Neuronal stem cell (in vitro differentiated cells): ENCODE results near the gene MAP7D1.

Experiments
- DNase-seq: peaks from one replicate; pipeline ENCODE4 v3.0.0-alpha.2; 2013; ENCODE audit warnings: low spot score
- H2AFZ ChIP-seq: one replicate; pipeline ENCODE4 v1.6.1; 2013; ENCODE audit warnings: mild to moderate bottlenecking, low read length, inconsistent platforms
- H2AK5ac ChIP-seq: 2 replicates; pipeline ENCODE4 v1.6.1; 2013; ENCODE audit warnings: low read depth, mild to moderate bottlenecking, inconsistent platforms, low read length, moderate library complexity, mixed read lengths
- H2BK120ac ChIP-seq: 2 replicates; pipeline ENCODE4 v1.6.1; 2013; ENCODE audit warnings: low read depth, mild to moderate bottlenecking, inconsistent platforms, low read length, moderate library complexity, mixed read lengths
- H2BK12ac ChIP-seq: one replicate; pipeline ENCODE4 v1.6.1; 2013; ENCODE audit warnings: low read length, inconsistent platforms
- H2BK15ac ChIP-seq: 2 replicates; pipeline ENCODE4 v1.6.1; 2013; ENCODE audit warnings: mild to moderate bottlenecking, low read length, inconsistent platforms, mixed read lengths
- H2BK5ac ChIP-seq: one replicate; pipeline ENCODE4 v1.6.1; 2013; ENCODE audit warnings: inconsistent platforms, mild to moderate bottlenecking, low read length, moderate library complexity
- H3K14ac ChIP-seq: one replicate; pipeline ENCODE4 v1.6.1; 2013; ENCODE audit warnings: low read length, inconsistent platforms
- H3K18ac ChIP-seq: 2 replicates; pipeline ENCODE4 v1.6.1; 2013; ENCODE audit warnings: low read length, inconsistent platforms
- H3K23ac ChIP-seq: 2 replicates; pipeline ENCODE4 v1.6.1; 2013; ENCODE audit warnings: low read depth, mild to moderate bottlenecking, mixed read lengths, low read length, inconsistent platforms; ENCODE audit not compliant: poor library complexity
- H3K27ac ChIP-seq: replicated peaks from 3 replicates; pipeline ENCODE4 v1.5.1; 2013; ENCODE audit warnings: low read length, inconsistent platforms
- H3K27me3 ChIP-seq, 3 experiments: 2 replicates each; pipeline ENCODE4 v1.6.1; 2013; ENCODE audit warnings: low read length in 3 of 3, mild to moderate bottlenecking in 2 of 3, inconsistent platforms in 1 of 3, low read depth in 1 of 3, mixed read lengths in 1 of 3, moderate library complexity in 1 of 3; ENCODE audit not compliant: control insufficient read depth in 3 of 3, insufficient read depth in 3 of 3
- H3K36me3 ChIP-seq, 2 donors: replicated peaks in 1 of 2; 2 replicates each; pipeline ENCODE4 v1.6.1; 2013; ENCODE audit warnings: low read length in 2 of 2; ENCODE audit not compliant: control insufficient read depth in 2 of 2, insufficient read depth in 2 of 2
- H3K4ac ChIP-seq: 2 replicates; pipeline ENCODE4 v1.6.1; 2013; ENCODE audit warnings: inconsistent platforms, mild to moderate bottlenecking, low read length, moderate library complexity
- H3K4me1 ChIP-seq, 2 donors: 1 replicate in 1 of 2; 2 replicates in 1 of 2; pipeline ENCODE4 v1.6.1; 2013; ENCODE audit warnings: low read length in 2 of 2, low read depth in 1 of 2; ENCODE audit not compliant: control insufficient read depth in 2 of 2, insufficient read depth in 1 of 2
- H3K4me2 ChIP-seq: one replicate; pipeline ENCODE4 v1.6.1; 2013; ENCODE audit warnings: mild to moderate bottlenecking, low read length, inconsistent platforms; ENCODE audit not compliant: insufficient read depth, poor library complexity, severe bottlenecking
- H3K4me3 ChIP-seq, 2 donors: 2 replicates each; pipeline ENCODE4 v1.5.1; 2013; ENCODE audit warnings: low read length in 2 of 2, mild to moderate bottlenecking in 2 of 2, inconsistent platforms in 1 of 2, moderate library complexity in 1 of 2
- H3K79me1 ChIP-seq: one replicate; pipeline ENCODE4 v1.6.1; 2013; ENCODE audit warnings: low read depth, mild to moderate bottlenecking, inconsistent platforms, low read length, moderate library complexity
- H3K9ac ChIP-seq: one replicate; pipeline ENCODE4 v1.6.1; 2013; ENCODE audit warnings: mild to moderate bottlenecking, low read depth, low read length, inconsistent platforms; ENCODE audit not compliant: poor library complexity
- H3K9me3 ChIP-seq, 2 donors: replicated peaks in 1 of 2; 2 replicates each; pipeline versions ENCODE3 to v1.6.1; 2013; ENCODE audit warnings: low read length in 2 of 2, mild to moderate bottlenecking in 2 of 2, inconsistent platforms in 1 of 2, low read depth in 1 of 2, mixed read lengths in 1 of 2, moderate library complexity in 1 of 2; ENCODE audit not compliant: control insufficient read depth in 2 of 2, insufficient read depth in 1 of 2
- H4K8ac ChIP-seq: one replicate; pipeline ENCODE4 v1.6.1; 2013; ENCODE audit warnings: low read depth, mild to moderate bottlenecking, inconsistent platforms, low read length, moderate library complexity
- H4K91ac ChIP-seq: one replicate; pipeline ENCODE4 v1.6.1; 2013; ENCODE audit warnings: low read length, low read depth, mild to moderate bottlenecking, inconsistent platforms; ENCODE audit not compliant: poor library complexity
- WGBS, 2 donors: extraction: QIAGEN DNeasy Blood & Tissue Kit; methylation state at CpG; one replicate each; pipeline ENCODE4 v1.1.7; 2013; ENCODE audit warnings: missing lambda C conversion rate in 2 of 2, mixed read lengths in 1 of 2; ENCODE audit not compliant: insufficient read length in 2 of 2, insufficient replicate concordance in 1 of 2; ENCODE audit errors: extremely low coverage in 2 of 2; 5-methylcytosine and 5-hydroxymethylcytosine counted together

MAP7D1 gene

GRCh38 chr1:36166136-36166535 is 10.2 kb downstream of the MAP7D1 start:
- peaks cover 10 to 11% of the 10 kb centered on the region in 2 donors for H3K4me1 ChIP-seq
- H3K23ac ChIP-seq, result no peak overlapping the region
- H2BK120ac ChIP-seq, result no peak overlapping the region
- H3K4me2 ChIP-seq, result no peak overlapping the region
- H4K8ac ChIP-seq, result no peak overlapping the region
- no peak for DNase-seq
- H2BK5ac ChIP-seq, result no peak overlapping the region
- H3K14ac ChIP-seq, result no peak overlapping the region
- H3K27me3 ChIP-seq, result no peaks in the 10 kb centered on the region
- no peak overlapping the region for H3K4ac ChIP-seq
- no peak overlapping the region for H3K18ac ChIP-seq
- no peak overlapping the region for H3K9ac ChIP-seq
- peaks cover 24 to 91% of the 10 kb centered on the region in 2 donors for H3K36me3 ChIP-seq
- H4K91ac ChIP-seq, result no peak overlapping the region
- peak overlapping the region; percentile 13 for H3K27ac ChIP-seq
- no peak overlapping the region for H2BK12ac ChIP-seq
- no peak overlapping the region for H2AFZ ChIP-seq
- H3K79me1 ChIP-seq, result peaks cover 17% of the 10 kb centered on the region
- no peak overlapping the region for H3K4me3 ChIP-seq
- H2BK15ac ChIP-seq, result no peak overlapping the region
- no peaks in the 10 kb centered on the region for H3K9me3 ChIP-seq
- no CpG with 5 or more reads among the region's 4 CpGs for WGBS, 2 donors
- H2AK5ac ChIP-seq, result no peak overlapping the region

- no peak overlapping the region for H2AK5ac ChIP-seq
- no peaks in the 10 kb centered on the region for H3K9me3 ChIP-seq
- no peak overlapping the region for H3K4me3 ChIP-seq
- no peak overlapping the region for H3K4ac ChIP-seq
- peaks cover 10% of the 10 kb centered on the region for H3K79me1 ChIP-seq
- no peak overlapping the region for H2BK5ac ChIP-seq
- H3K9ac ChIP-seq, result no peak overlapping the region
- H4K8ac ChIP-seq, result no peak overlapping the region
- no peak overlapping the region for H2BK120ac ChIP-seq
- H2BK12ac ChIP-seq, result no peak overlapping the region
- WGBS, 2 donors, result no CpG with 5 or more reads among the region's 15 CpGs
- peaks cover 25 to 91% of the 10 kb centered on the region in 2 donors for H3K36me3 ChIP-seq
- no peak overlapping the region for H2AFZ ChIP-seq
- no peak overlapping the region for H2BK15ac ChIP-seq
- H3K4me2 ChIP-seq, result no peak overlapping the region
- H4K91ac ChIP-seq, result no peak overlapping the region
- no peak for DNase-seq
- H3K23ac ChIP-seq, result no peak overlapping the region
- no peak overlapping the region for H3K27ac ChIP-seq
- H3K4me1 ChIP-seq, result peaks cover 0 to under 1% of the 10 kb centered on the region in 2 donors
- H3K14ac ChIP-seq, result no peak overlapping the region
- H3K18ac ChIP-seq, result no peak overlapping the region
- H3K27me3 ChIP-seq, result no peaks in the 10 kb centered on the region
Measured at GRCh38 chr1:36166938-36167905, 11.3 kb downstream of the MAP7D1 start.

DNA sequence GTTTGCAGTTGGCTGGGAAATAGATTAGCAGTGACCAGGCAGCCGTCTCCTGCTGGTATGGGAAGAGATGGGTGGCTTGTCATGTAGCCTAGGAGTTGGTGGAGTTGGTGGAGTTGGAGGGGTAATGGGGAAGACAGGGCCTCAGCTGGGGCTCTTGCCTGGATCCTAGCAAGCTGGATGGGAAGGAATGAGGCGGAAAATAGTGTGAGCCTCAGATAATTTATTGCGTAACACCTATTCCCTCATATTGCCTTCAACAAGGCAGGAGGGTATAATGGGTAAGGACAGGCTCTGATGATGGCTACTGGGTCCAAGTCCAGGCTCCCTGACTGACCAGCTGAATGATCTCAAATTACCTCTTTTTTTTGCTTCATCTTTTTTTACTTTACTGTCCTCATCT is 12.6 kb downstream of the MAP7D1 start:
- no peak overlapping the region for H2BK5ac ChIP-seq
- WGBS, 2 donors, result no CpG with 5 or more reads among the region's 3 CpGs
- no peak overlapping the region for H4K8ac ChIP-seq
- no peak overlapping the region for H3K14ac ChIP-seq
- H2AFZ ChIP-seq, result no peak overlapping the region
- H3K79me1 ChIP-seq, result peaks cover 10% of the 10 kb centered on the region
- H4K91ac ChIP-seq, result no peak overlapping the region
- H3K27ac ChIP-seq, result no peak overlapping the region
- no peak overlapping the region for H2BK15ac ChIP-seq
- no peaks in the 10 kb centered on the region for H3K4me1 ChIP-seq
- H3K9me3 ChIP-seq, result no peaks in the 10 kb centered on the region
- H3K9ac ChIP-seq, result no peak overlapping the region
- H3K36me3 ChIP-seq, result peaks cover 38 to 91% of the 10 kb centered on the region in 2 donors
- DNase-seq, result no peak
- no peak overlapping the region for H3K4ac ChIP-seq
- no peak overlapping the region for H3K23ac ChIP-seq
- no peaks in the 10 kb centered on the region for H3K27me3 ChIP-seq
- no peak overlapping the region for H3K4me2 ChIP-seq
- no peak overlapping the region for H3K18ac ChIP-seq
- no peak overlapping the region for H2BK12ac ChIP-seq
- no peak overlapping the region for H2BK120ac ChIP-seq
- H2AK5ac ChIP-seq, result no peak overlapping the region
- H3K4me3 ChIP-seq, result no peak overlapping the region

DNA sequence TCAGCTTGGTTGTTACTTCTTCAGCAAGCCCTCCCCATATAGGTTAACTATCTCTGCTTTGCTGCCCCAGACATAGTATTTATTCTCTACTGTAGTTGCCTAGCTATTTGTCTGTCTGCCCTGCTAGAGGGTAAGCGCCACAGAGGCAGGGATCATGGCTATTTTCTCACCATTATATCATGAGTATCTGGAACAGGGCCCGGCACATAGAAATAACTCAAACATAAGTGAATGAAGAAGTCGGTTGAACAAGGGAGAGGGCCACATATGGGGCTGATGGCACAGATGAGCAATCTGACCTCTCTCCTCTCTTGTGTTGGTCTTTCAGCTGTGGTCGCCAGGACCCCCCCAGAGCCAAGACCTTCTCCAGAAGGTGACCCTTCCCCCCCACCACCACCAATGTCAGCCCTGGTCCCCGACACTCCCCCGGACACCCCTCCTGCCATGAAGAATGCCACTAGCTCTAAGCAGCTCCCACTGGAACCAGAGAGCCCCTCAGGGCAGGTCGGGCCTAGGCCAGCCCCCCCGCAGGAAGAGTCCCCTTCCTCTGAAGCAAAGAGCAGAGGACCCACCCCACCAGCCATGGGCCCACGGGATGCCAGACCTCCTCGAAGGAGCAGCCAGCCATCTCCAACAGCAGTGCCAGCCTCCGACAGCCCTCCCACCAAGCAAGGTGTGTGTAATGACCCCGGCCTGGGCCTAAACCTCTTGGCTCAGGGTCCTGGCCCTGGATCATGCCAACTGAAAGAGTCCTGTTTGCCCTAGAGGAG is 14.9 kb downstream of the MAP7D1 start:
- Histone ChIP-seq H3K18ac (no peak overlapping the region), H3K4ac (no peak overlapping the region), H4K91ac (no peak overlapping the region), H3K4me2 (no peak overlapping the region), H3K4me1 (peaks cover 0 to 8% of the 10 kb centered on the region in 2 donors), H3K27ac (no peak overlapping the region), H2AFZ (no peak overlapping the region), H3K23ac (no peak overlapping the region), H2BK5ac (no peak overlapping the region), H3K9ac (no peak overlapping the region), H2BK15ac (no peak overlapping the region), H4K8ac (no peak overlapping the region), H3K79me1 (peaks cover 10% of the 10 kb centered on the region), H2AK5ac (no peak overlapping the region), H3K27me3 (no peaks in the 10 kb centered on the region), H2BK12ac (no peak overlapping the region), H3K14ac (no peak overlapping the region), H2BK120ac (no peak overlapping the region), H3K9me3 (no peaks in the 10 kb centered on the region), H3K4me3 (no peak overlapping the region), H3K36me3 (peaks cover 46 to 91% of the 10 kb centered on the region in 2 donors)
- no CpG with 5 or more reads among the region's 12 CpGs for WGBS, 2 donors
- no peak for DNase-seq
